OCI-LY7 (cell line): Measurements from ENCODE around the gene TPRA1. TPM values are rescaled to one million over a fixed set of nuclear protein-coding genes. Genes with fewer than 3 reads are reported as not detected.

Experiments used
- BruUV-seq: library from RNA; stranded (reverse); fragments of 400-500 nt; replicated peaks from 2 replicates; lab custom pipeline; 2021; lab: Mats Ljungman, UMichigan
- CTCF ChIA-PET: fragments of 300-600 bp; sonication (Branson Sonifier 250); formaldehyde crosslinking; loops from one replicate; lab custom pipeline; 2022; ENCODE audit warnings: antibody characterized with exemption; ENCODE audit not compliant: unreplicated experiment; lab: Charles Lee
- POLR2A ChIA-PET: fragments of 300-600 bp; sonication (Branson Sonifier 250); formaldehyde crosslinking; loops from one replicate; lab custom pipeline; 2022; ENCODE audit warnings: antibody characterized with exemption; lab: Charles Lee
- DNase-seq: peaks from one replicate; pipeline ENCODE4 v3.0.0-alpha.2; 2015; ENCODE audit warnings: low spot score
- H2AFZ ChIP-seq: fragments of 200-600 bp; sonication (generic), shearing (Covaris generic); 2 replicates; pipeline ENCODE4 v1.6.1; 2014; ENCODE audit warnings: mild to moderate bottlenecking, antibody characterized with exemption, low read length, moderate library complexity
- H3K27ac ChIP-seq: fragments of 200-600 bp; sonication (generic); 2 replicates; pipeline ENCODE4 v1.5.1; 2014; ENCODE audit warnings: mixed run types, low read depth, mild to moderate bottlenecking, moderate library complexity, low read length, inconsistent platforms; ENCODE audit not compliant: poor library complexity, severe bottlenecking
- H3K36me3 ChIP-seq: fragments of 200-600 bp; sonication (generic); 2 replicates; pipeline ENCODE4 v1.6.1; 2014; ENCODE audit warnings: mild to moderate bottlenecking, antibody characterized with exemption, low read length, moderate library complexity, mixed read lengths; ENCODE audit not compliant: insufficient read depth
- H3K4me1 ChIP-seq: fragments of 200-600 bp; sonication (generic); 2 replicates; pipeline ENCODE4 v1.5.1; 2014; ENCODE audit warnings: mild to moderate bottlenecking, low read length; ENCODE audit not compliant: insufficient read depth, poor library complexity, severe bottlenecking
- H3K4me2 ChIP-seq: fragments of 200-600 bp; sonication (generic); 2 replicates; pipeline ENCODE4 v1.6.1; 2014; ENCODE audit warnings: mild to moderate bottlenecking, low read length
- H3K4me3 ChIP-seq: fragments of 200-600 bp; sonication (generic); 2 replicates; pipeline ENCODE4 v1.5.1; 2014; ENCODE audit warnings: mild to moderate bottlenecking, low read depth, low read length; ENCODE audit not compliant: poor library complexity, severe bottlenecking
- H3K79me2 ChIP-seq: fragments of 200-600 bp; sonication (generic); 2 replicates; pipeline ENCODE4 v1.6.1; 2016; ENCODE audit warnings: low read depth, mild to moderate bottlenecking, low read length, moderate library complexity, mixed read lengths; ENCODE audit not compliant: insufficient read depth
- H3K9me2 ChIP-seq: fragments of 200-600 bp; sonication (generic); 2 replicates; pipeline ENCODE4 v1.6.1; 2016; ENCODE audit warnings: mild to moderate bottlenecking, low read length, mixed read lengths; ENCODE audit not compliant: insufficient read depth
- H3K9me3 ChIP-seq: fragments of 200-600 bp; sonication (generic); 2 replicates; pipeline ENCODE4 v1.6.1; 2014; ENCODE audit warnings: mild to moderate bottlenecking, mixed run types, low read length, mixed read lengths
- H4K20me1 ChIP-seq: fragments of 200-600 bp; sonication (generic); 2 replicates; pipeline ENCODE4 v1.6.1; 2014; ENCODE audit warnings: mild to moderate bottlenecking, antibody characterized with exemption, low read length, moderate library complexity, mixed read lengths; ENCODE audit not compliant: insufficient read depth
- EZH2phosphoT487 ChIP-seq: fragments of 200-600 bp; sonication (generic); IDR thresholded peaks from 2 replicates; pipeline ENCODE4 v1.6.1; 2018; ENCODE audit warnings: low read depth, borderline replicate concordance, mild to moderate bottlenecking, mixed run types, antibody characterized with exemption, low read length, moderate library complexity, mixed read lengths
- intact Hi-C: fragments of 100-400 bp; cut with micrococcal nuclease; formaldehyde crosslinking; loops from one replicate; pipeline ENCODE4 v1.10.0; 2022; ENCODE audit not compliant: unreplicated experiment
- total RNA-seq, 2 experiments: library from RNA; depleted of rRNA in 1 of 2; stranded (reverse); fragments of >200 nt in 1 of 2; shearing (Covaris generic) in 1 of 2; gene quantifications; 2 replicates each; pipeline ENCODE4 v1.2.3, GENCODE V29; 2014 to 2022
- TF ChIP-seq, protein P1 (sequence below): fragments of 200-600 bp; sonication (generic); conservative IDR thresholded peaks from 2 replicates; pipeline ENCODE4 v1.5.1; 2014; ENCODE audit warnings: mild to moderate bottlenecking, antibody characterized with exemption, low read length, moderate library complexity, mixed read lengths

The TPRA1 gene
- total RNA-seq, 2 experiments from 2014 or later: 32.3 to 51.4 TPM

DNA sequence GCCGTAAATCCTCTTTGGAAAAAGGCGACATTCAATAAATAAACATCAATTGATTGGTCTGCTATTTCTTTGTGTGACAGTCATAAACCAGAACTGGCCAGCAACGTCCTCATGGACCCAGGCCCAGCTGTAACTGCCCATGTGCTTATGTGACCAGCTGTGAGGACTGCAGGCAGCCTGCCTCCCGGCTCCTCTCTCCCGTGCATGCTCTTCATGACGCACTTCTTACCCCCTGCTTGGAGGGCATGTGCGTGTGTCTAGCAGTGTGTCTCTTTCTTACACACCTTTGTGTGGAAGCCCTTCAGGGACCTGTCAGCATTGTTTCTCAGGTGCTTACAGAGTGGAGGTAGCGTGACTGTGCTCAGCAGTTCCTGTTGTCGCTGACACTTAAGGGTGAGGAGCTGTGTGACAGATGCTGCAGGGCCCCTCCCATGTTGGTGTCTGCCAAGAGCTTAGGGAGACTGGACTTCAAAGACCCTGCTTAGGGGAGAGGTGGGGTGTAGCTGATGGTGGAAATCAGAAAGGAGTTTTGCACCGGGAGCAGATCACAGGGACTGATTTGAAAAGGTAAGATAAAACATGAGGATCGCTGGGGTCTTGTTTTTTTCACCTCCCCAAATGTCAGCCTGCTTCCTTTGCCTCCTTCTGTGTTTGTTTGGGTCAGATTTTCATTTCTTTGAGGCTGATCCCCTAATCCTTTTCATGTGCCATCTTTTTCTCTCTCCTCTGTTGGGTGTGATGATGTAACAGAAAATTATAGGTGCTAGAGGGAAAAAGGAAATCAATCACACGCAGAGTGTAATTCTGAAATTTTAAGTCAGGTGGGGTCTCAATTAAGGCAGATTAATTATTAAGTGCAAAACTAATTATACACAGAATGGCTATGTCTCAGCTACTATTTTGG, 40.5 kb upstream of the TPRA1 start:
- Histone ChIP-seq H2AFZ (peak overlapping the region; percentile 54; the same call in 1 of the 2 replicates), H3K4me2 (peak overlapping the region; percentile 55), H3K4me1 (peaks cover 17% of the 10 kb centered on the region), H3K79me2 (no peaks in the 10 kb centered on the region), H3K9me2 (no peaks in the 10 kb centered on the region), H3K9me3 (no peaks in the 10 kb centered on the region), H3K36me3 (no peaks in the 10 kb centered on the region), H4K20me1 (no peaks in the 10 kb centered on the region), H3K27ac (no peak overlapping the region), H3K4me3 (peak overlapping the region; percentile 71)
- intact Hi-C loops: no loop called here
- ChIA-PET CTCF (no interaction called here), POLR2A (interaction anchor here (0.6 to 1.0 kb wide), 3 partner anchors 12 to 105 kb away, joined by 3 read pairs; no protein-coding TSS in a partner anchor)
- TF ChIP-seq, protein P1, sequence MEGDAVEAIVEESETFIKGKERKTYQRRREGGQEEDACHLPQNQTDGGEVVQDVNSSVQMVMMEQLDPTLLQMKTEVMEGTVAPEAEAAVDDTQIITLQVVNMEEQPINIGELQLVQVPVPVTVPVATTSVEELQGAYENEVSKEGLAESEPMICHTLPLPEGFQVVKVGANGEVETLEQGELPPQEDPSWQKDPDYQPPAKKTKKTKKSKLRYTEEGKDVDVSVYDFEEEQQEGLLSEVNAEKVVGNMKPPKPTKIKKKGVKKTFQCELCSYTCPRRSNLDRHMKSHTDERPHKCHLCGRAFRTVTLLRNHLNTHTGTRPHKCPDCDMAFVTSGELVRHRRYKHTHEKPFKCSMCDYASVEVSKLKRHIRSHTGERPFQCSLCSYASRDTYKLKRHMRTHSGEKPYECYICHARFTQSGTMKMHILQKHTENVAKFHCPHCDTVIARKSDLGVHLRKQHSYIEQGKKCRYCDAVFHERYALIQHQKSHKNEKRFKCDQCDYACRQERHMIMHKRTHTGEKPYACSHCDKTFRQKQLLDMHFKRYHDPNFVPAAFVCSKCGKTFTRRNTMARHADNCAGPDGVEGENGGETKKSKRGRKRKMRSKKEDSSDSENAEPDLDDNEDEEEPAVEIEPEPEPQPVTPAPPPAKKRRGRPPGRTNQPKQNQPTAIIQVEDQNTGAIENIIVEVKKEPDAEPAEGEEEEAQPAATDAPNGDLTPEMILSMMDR: no peak
- TF ChIP-seq EZH2phosphoT487: no peak
- no TSS peak for BruUV-seq
- DNase-seq: no peak

- Histone ChIP-seq H4K20me1 (no peaks in the 10 kb centered on the region), H3K4me3 (peak overlapping the region; percentile 71), H3K36me3 (no peaks in the 10 kb centered on the region), H3K4me1 (peaks cover 17% of the 10 kb centered on the region), H3K27ac (no peak overlapping the region), H3K9me3 (no peaks in the 10 kb centered on the region), H3K9me2 (no peaks in the 10 kb centered on the region), H3K79me2 (no peaks in the 10 kb centered on the region), H2AFZ (peak overlapping the region; percentile 54; the same call in 1 of the 2 replicates), H3K4me2 (peak overlapping the region; percentile 55)
- POLR2A ChIA-PET: no interaction called here
- intact Hi-C loops: no loop called here
- DNase-seq: peak; percentile 80
- no peak for TF ChIP-seq EZH2phosphoT487
- TF ChIP-seq, protein P1: no peak
- CTCF ChIA-PET: no interaction called here
- BruUV-seq: no TSS peak
Measured at GRCh38 chr3:127629467-127630403, 39.2 kb upstream of the TPRA1 start.
